Heart left ventricle (tissue), 16 donors: ENCODE measurements around the gene CYSRT1. TPM values are rescaled to one million over a fixed set of nuclear protein-coding genes. Genes with fewer than 3 reads are reported as not detected.

Source experiments
- ATAC-seq, 4 donors: fragments of 200-7000 bp; cut with Tn5 transposase; one replicate each; pipeline ENCODE4 v1.9.1; 2020 to 2022; ENCODE audit warnings: moderate library complexity in 4 of 4, mild to moderate bottlenecking in 3 of 4, moderate number of reproducible peaks in 1 of 4
- DNase-seq, 5 donors: peaks; one replicate each; pipeline ENCODE4 v3.0.0-alpha.2; 2020
- H3K27ac ChIP-seq, 12 donors: fragments of 200-600 bp; sonication (generic) in 4 of 12; one replicate each; pipeline versions ENCODE4 v1.5.0 to v1.8.0; 2016 to 2022; ENCODE audit warnings: mild to moderate bottlenecking in 2 of 12
- H3K27me3 ChIP-seq, 9 donors: fragments of 200-600 bp; sonication (generic) in 2 of 9; one replicate each; pipeline versions ENCODE4 v1.5.1 to v1.8.0; 2016 to 2022; ENCODE audit warnings: mild to moderate bottlenecking in 3 of 9
- H3K36me3 ChIP-seq, 9 donors: fragments of 200-600 bp; sonication (generic) in 2 of 9; one replicate each; pipeline versions ENCODE4 v1.5.0 to v1.8.0; 2018 to 2022; ENCODE audit warnings: mild to moderate bottlenecking in 2 of 9
- H3K4me1 ChIP-seq, 12 donors: fragments of 200-600 bp; sonication (generic) in 4 of 12; one replicate each; pipeline versions ENCODE4 v1.5.0 to v1.8.0; 2016 to 2022; ENCODE audit warnings: mild to moderate bottlenecking in 3 of 12
- H3K4me3 ChIP-seq, 12 donors: fragments of 200-600 bp; sonication (generic) in 4 of 12; one replicate each; pipeline versions ENCODE4 v1.5.0 to v1.8.0; 2017 to 2022; ENCODE audit warnings: mild to moderate bottlenecking in 9 of 12, moderate library complexity in 4 of 12
- H3K9me3 ChIP-seq, 12 donors: fragments of 200-600 bp; sonication (generic) in 4 of 12; one replicate each; pipeline versions ENCODE4 v1.5.0 to v1.8.0; 2016 to 2022; ENCODE audit warnings: mild to moderate bottlenecking in 1 of 12
- POLR2A ChIP-seq, 2 donors: fragments of 450-650 bp; IDR thresholded peaks; one replicate each; pipeline ENCODE4 v1.6.1; 2017; ENCODE audit warnings: antibody characterized with exemption in 2 of 2, mild to moderate bottlenecking in 2 of 2, moderate library complexity in 2 of 2
- WGBS, 4 donors: extraction: QIAGEN DNeasy Blood & Tissue Kit in 2 of 4; methylation state at CpG; one replicate each; pipeline versions ENCODE4 v1.1.5 to v1.1.7; 2013 to 2018; 5-methylcytosine and 5-hydroxymethylcytosine counted together
- intact Hi-C, 10 donors: fragments of 100-400 bp; cut with DNase I; formaldehyde crosslinking; loops; one replicate each; pipeline versions ENCODE4 v1.11.1 to v1.14.2; 2022
- polyA plus RNA-seq, 2 donors: library from polyadenylated mRNA; stranded (reverse); fragments of 200-250 nt; gene quantifications; one replicate each; pipeline ENCODE4 v1.2.3, GENCODE V29; 2013
- total RNA-seq, 9 donors: library from RNA; depleted of rRNA in 2 of 9; stranded (reverse); fragments of >200 nt in 2 of 9; fragmentation: NEBNext Ultra II Directional in 3 of 9; extraction: Animal tissue kit (Norgen Biotek cat#: 25700) in 3 of 9; gene quantifications; one replicate each; pipeline versions ENCODE4 v1.1.0 to v1.2.4, GENCODE V29; 2016 to 2023
- TF ChIP-seq, protein P1 (sequence below), 12 donors: fragments of 200-600 bp; sonication (generic) in 4 of 12; IDR thresholded peaks; one replicate each; pipeline versions ENCODE4 v1.5.0 to v1.8.0; 2018 to 2022; ENCODE audit warnings: antibody characterized with exemption in 12 of 12, mild to moderate bottlenecking in 5 of 12
- donor health status: ischemic (EF 13 %, LVEDD 7.1; RV severe dilation, severe dysfunction).
- donor health status: healthy with polysubstance abuse.
- donor health status: DM: no; HTN: yes; CAD: no.
- donor health status: DM: no; HTN: no; CAD: no.
- donor health status: ischemic (EF 25% LVEDD 6.9; RV normal size, moderate dysfunction).
- donor health status: ischemic (EF 25% LVEDD 5.7; RV mildly dilated, moderate dysfunction).
- donor health status: healthy.
- donor health status: DM: yes; HTN: yes; CAD: no.
- donor health status: ischemic (EF 35%, LVEDD 5.7; RV mildly dilated, moderate dysfunction).
- donor health status: nonischemic (EF 11% LVEDD 7.7; RV severe dilation, severe dysfunction).
- donor health status: DM: yes; HTN: yes; CAD: no.
- donor health status: PGD.
- donor health status: ischemic (EF 29% LVEDD 5.4; RV normal size, mild dysfunction).
- donor health status: nonischemic (EF 23%, LVEDD 6.1; RV moderate dilation, normal function).

CYSRT1 gene
- total and polyA plus RNA-seq, 11 donors, result 0.14 to 0.61 (median 0.27) TPM; not detected in 3

DNA sequence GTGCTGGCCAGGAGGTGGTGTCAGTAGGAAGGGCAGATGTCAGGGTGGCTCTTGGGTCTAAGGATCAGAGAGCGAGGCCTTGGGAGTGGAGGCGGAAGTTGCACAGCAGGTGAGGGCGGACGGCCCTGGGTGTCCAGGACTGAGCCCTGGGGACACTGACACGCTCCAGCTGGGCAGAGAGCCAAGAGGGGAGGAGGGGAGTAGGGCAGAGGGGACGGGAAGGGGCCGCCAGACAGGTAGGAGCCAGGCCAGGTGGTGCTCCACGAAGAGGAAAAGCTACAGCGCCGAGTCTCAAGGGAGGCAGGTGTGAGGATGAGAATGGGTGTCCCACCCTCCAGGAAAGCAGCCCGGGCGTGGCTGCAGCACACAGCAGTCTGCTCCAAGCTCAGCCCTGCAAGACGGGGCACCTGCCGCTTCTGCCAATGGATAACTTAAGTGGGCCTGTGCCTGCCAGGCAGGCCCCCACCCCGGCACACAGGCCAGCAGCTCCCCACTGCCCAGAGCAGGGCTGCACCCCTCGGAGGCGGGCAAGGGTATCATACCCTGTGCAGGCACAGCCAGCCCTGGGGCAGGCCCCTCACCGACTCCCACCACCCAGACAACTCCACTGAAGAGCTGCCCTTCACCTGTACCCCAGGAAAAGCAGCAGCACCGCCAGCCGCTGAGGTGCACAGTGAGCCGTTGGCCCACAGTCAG, 29.3 kb upstream of the CYSRT1 start:
- no peak for DNase-seq
- H3K27me3 ChIP-seq, result no peaks in the 10 kb centered on the region
- peaks cover 5 to 83% (median 58%) of the 10 kb centered on the region in 12 donors for H3K4me1 ChIP-seq
- H3K27ac ChIP-seq, result peak overlapping the region in 2 of 12 donors; percentile 75 to 89
- WGBS, 4 donors, result 55 to 74% (median 68%) methylated on average over 15 to 21 of the region's 21 CpGs
- no peak for ATAC-seq
- intact Hi-C loops, result no loop called here
- H3K4me3 ChIP-seq, result no peak overlapping the region
- no peak for TF ChIP-seq POLR2A (IDR thresholded peaks at IDR 0.05)
- TF ChIP-seq, protein P1, sequence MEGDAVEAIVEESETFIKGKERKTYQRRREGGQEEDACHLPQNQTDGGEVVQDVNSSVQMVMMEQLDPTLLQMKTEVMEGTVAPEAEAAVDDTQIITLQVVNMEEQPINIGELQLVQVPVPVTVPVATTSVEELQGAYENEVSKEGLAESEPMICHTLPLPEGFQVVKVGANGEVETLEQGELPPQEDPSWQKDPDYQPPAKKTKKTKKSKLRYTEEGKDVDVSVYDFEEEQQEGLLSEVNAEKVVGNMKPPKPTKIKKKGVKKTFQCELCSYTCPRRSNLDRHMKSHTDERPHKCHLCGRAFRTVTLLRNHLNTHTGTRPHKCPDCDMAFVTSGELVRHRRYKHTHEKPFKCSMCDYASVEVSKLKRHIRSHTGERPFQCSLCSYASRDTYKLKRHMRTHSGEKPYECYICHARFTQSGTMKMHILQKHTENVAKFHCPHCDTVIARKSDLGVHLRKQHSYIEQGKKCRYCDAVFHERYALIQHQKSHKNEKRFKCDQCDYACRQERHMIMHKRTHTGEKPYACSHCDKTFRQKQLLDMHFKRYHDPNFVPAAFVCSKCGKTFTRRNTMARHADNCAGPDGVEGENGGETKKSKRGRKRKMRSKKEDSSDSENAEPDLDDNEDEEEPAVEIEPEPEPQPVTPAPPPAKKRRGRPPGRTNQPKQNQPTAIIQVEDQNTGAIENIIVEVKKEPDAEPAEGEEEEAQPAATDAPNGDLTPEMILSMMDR (IDR thresholded peaks at IDR 0.05), result no peak
- H3K36me3 ChIP-seq, result peaks cover 0 to 19% (median 15%) of the 10 kb centered on the region in 9 donors
- no peaks in the 10 kb centered on the region for H3K9me3 ChIP-seq

DNA sequence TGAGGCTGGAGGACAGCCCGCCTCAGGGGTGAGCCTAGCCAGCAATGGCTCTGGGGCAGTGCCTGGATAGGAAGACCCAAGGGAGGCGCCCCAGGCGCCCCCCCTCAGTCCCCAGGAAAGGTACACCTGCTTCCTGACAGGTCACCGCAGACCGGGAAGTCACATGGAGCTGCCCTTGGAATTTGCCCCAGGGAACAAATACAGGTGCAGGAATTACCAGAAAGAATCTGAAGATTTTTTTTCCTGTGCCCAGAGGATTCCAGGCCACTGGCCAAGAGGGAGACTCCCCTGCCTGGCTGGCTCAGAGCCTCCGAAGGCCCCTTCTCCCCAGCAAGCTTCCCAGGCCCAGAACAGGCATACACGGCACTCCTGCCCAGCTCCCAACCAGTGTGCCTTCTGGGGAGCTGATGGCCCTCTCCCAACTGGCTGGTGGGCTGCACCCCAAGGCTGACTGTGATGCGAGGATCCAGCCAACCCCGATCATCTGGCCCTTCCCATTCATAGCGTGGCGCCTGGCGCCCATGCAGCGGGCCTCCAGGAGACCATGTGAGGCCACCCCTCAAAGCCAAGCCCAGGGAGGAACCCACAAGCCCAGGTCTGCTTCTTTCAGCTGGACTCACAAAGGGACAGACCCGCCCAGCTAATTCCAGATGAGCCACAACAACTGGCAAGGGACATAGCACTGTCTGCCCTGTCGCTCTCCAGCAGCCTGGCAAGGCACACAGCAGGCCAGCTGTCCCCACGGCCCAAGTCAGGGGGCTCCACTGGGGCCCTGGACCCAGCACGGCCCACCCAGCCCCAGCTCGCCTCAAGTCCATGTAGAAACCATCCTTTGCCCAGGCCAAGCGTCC, 26.7 kb upstream of the CYSRT1 start:
- Histone ChIP-seq H3K4me1 (peaks cover 5 to 90% (median 71%) of the 10 kb centered on the region in 12 donors), H3K4me3 (peak overlapping the region in 9 of 12 donors; percentile 3 to 94 (median 68)), H3K27ac (peak overlapping the region in 6 of 12 donors; percentile 8 to 70 (median 26)), H3K9me3 (no peaks in the 10 kb centered on the region), H3K27me3 (no peaks in the 10 kb centered on the region), H3K36me3 (no peaks in the 10 kb centered on the region)
- 61 to 75% (median 68%) methylated on average over 4 to 19 of the region's 19 CpGs for WGBS, 4 donors
- intact Hi-C loops, result no loop called here
- TF ChIP-seq POLR2A (IDR thresholded peaks at IDR 0.05), result no peak
- TF ChIP-seq, protein P1 (IDR thresholded peaks at IDR 0.05), result no peak
- DNase-seq (no peak), ATAC-seq (no peak)

DNA sequence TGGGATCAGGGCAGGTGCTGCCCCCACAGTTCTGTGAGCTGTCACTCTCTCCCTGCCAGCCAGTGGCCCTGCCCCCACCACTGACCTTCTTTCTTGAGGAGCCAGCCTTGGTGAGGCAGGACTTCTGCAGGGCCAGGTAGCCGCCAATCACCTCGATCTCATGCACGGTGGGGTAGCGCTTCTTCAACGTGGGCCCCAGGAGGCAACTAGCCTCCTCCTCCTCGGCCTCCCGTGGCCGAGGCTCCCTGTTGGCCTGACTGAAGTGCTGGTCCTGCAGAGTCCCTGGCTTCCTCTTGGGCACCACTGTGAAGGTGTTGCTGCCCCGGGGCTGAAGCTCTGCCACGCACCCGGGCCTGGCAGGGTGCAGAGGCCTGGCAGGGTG, 26.1 kb upstream of the CYSRT1 start:
- no peak for TF ChIP-seq POLR2A (IDR thresholded peaks at IDR 0.05)
- TF ChIP-seq, protein P1 (IDR thresholded peaks at IDR 0.05), result no peak
- Histone ChIP-seq H3K36me3 (no peaks in the 10 kb centered on the region), H3K4me3 (peak overlapping the region in 11 of 12 donors; percentile 3 to 94 (median 63)), H3K27me3 (no peaks in the 10 kb centered on the region), H3K4me1 (peaks cover 5 to 90% (median 75%) of the 10 kb centered on the region in 12 donors), H3K9me3 (no peaks in the 10 kb centered on the region), H3K27ac (peak overlapping the region in 9 of 12 donors; percentile 0 to 70 (median 17))
- 53 to 57% (median 55%) methylated on average over 11 of the region's 11 CpGs; no CpG with 5 or more reads in 1 of the 4 donors for WGBS, 4 donors
- no peak for DNase-seq
- ATAC-seq, result no peak
- intact Hi-C loops, result no loop called here
